ENCODE data around the gene DAB2IP.

- TF ChIP-seq POLR2AphosphoS5 (IDR thresholded peaks at IDR 0.05) (no peak), CTCF (IDR thresholded peaks at IDR 0.05) (no peak)
These were observed 5.3 kb upstream of the DAB2IP start for GRCh38 chr9:121645853-121646807.

All from upper lobe of left lung (tissue), 4 donors.